HFF-Myc (cell line): ENCODE measurements around the gene TBX1.

Source experiments
- DNase-seq: peaks from one replicate; pipeline ENCODE4 v3.0.0-alpha.2; 2011; ENCODE audit warnings: low read depth; ENCODE audit errors: extremely low read depth
- H3K4me3 ChIP-seq: replicated peaks from 2 replicates; pipeline ENCODE4 v1.5.1; 2011; ENCODE audit warnings: low read depth, mild to moderate bottlenecking, control low read depth, low read length
- TF ChIP-seq, protein P1 (sequence below): IDR thresholded peaks from 2 replicates; pipeline ENCODE4 v1.5.1; 2012; ENCODE audit warnings: mild to moderate bottlenecking, low read depth, low read length, control low read depth; ENCODE audit errors: missing control alignments

Gene TBX1

GRCh38 chr22:19719488-19720021 lies 41.0 kb upstream of the TBX1 start:
- TF ChIP-seq, protein P1, sequence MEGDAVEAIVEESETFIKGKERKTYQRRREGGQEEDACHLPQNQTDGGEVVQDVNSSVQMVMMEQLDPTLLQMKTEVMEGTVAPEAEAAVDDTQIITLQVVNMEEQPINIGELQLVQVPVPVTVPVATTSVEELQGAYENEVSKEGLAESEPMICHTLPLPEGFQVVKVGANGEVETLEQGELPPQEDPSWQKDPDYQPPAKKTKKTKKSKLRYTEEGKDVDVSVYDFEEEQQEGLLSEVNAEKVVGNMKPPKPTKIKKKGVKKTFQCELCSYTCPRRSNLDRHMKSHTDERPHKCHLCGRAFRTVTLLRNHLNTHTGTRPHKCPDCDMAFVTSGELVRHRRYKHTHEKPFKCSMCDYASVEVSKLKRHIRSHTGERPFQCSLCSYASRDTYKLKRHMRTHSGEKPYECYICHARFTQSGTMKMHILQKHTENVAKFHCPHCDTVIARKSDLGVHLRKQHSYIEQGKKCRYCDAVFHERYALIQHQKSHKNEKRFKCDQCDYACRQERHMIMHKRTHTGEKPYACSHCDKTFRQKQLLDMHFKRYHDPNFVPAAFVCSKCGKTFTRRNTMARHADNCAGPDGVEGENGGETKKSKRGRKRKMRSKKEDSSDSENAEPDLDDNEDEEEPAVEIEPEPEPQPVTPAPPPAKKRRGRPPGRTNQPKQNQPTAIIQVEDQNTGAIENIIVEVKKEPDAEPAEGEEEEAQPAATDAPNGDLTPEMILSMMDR = no peak
- no peak for DNase-seq
- H3K4me3 ChIP-seq = peak overlapping the region; percentile 57

GRCh38 chr22:19720150-19720827 lies 40.3 kb upstream of the TBX1 start:
- no peak for DNase-seq
- no peak overlapping the region for H3K4me3 ChIP-seq
- TF ChIP-seq, protein P1 = no peak

- H3K4me3 ChIP-seq = no peak overlapping the region
These were observed 39.6 kb upstream of the TBX1 start for GRCh38 chr22:19720999-19721329.

GRCh38 chr22:19721330-19722177 lies 39.0 kb upstream of the TBX1 start:
- H3K4me3 ChIP-seq = no peak overlapping the region
- TF ChIP-seq, protein P1 = no peak

More at GRCh38 chr22:19720999-19721329, 39.6 kb upstream of the TBX1 start:
- TF ChIP-seq, protein P1 = no peak
- no peak for DNase-seq

GRCh38 chr22:19722178-19722981 lies 38.2 kb upstream of the TBX1 start:
- no peak overlapping the region for H3K4me3 ChIP-seq
- TF ChIP-seq, protein P1 = no peak
- DNase-seq = no peak

More at GRCh38 chr22:19721330-19722177, 39.0 kb upstream of the TBX1 start:
- DNase-seq = no peak

GRCh38 chr22:19722982-19723231 lies 37.7 kb upstream of the TBX1 start:
- no peak for DNase-seq
- TF ChIP-seq, protein P1 = no peak
- no peak overlapping the region for H3K4me3 ChIP-seq
